DOHH2 (cell line): ENCODE results near the gene GFY.

Experiments used
- EZH2phosphoT487 ChIP-seq: fragments of 200-600 bp; sonication (generic); IDR thresholded peaks from 2 replicates; pipeline ENCODE4 v1.6.1; 2017; ENCODE audit warnings: borderline replicate concordance, mild to moderate bottlenecking, antibody characterized with exemption, low read length, moderate library complexity, mixed read lengths
- TF ChIP-seq, protein P1 (sequence below): fragments of 200-600 bp; sonication (generic); IDR thresholded peaks from one replicate; pipeline ENCODE4 v1.5.1; 2014; ENCODE audit warnings: antibody characterized with exemption, mild to moderate bottlenecking, low read depth, low read length; ENCODE audit not compliant: poor library complexity, severe bottlenecking

DNA sequence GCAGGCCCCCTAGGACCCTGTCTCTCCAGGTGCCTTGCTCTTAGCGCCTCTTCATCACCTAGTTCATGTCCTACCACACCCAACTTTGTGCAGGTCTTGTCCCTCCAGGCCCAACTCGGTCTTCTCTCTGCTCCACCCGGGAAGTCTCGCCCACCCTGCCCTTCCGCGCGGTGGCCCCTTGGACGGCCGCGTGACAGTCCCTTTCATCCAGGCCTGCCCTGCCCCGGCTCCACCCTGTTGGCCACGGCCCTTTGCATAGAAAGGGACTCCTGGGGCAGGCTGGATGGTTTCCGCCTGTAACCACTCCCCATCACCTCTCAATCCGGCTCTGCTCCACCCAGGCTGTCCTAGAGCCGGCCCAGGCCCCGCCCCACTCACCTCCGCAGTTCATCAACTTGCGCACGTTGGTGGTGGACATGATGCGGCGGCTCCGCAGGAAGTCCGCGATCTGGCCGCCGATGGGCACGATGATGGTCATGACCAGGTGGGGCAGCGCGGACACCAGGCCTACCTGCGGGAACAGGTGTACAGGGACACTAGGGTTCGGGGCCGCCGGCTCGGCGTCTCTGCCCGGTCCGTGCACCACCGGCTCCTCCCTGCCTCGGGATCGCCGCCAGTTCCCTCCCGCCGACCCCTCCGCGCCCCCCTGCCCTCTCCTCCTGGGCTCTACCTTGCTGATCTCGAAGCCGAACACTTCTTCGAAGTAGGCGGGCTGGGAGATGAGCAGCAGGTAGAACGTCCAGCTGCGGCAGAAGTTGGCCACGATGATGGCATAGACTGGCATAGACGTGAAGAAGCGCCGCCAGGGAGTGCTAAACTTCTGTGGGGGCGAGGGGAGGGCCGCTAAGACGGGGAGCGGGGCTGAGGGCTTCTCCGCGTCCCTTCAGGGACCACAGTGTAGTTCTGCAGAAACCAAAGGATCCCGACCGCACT lies 7.2 kb downstream of the GFY start:
- TF ChIP-seq, protein P1, sequence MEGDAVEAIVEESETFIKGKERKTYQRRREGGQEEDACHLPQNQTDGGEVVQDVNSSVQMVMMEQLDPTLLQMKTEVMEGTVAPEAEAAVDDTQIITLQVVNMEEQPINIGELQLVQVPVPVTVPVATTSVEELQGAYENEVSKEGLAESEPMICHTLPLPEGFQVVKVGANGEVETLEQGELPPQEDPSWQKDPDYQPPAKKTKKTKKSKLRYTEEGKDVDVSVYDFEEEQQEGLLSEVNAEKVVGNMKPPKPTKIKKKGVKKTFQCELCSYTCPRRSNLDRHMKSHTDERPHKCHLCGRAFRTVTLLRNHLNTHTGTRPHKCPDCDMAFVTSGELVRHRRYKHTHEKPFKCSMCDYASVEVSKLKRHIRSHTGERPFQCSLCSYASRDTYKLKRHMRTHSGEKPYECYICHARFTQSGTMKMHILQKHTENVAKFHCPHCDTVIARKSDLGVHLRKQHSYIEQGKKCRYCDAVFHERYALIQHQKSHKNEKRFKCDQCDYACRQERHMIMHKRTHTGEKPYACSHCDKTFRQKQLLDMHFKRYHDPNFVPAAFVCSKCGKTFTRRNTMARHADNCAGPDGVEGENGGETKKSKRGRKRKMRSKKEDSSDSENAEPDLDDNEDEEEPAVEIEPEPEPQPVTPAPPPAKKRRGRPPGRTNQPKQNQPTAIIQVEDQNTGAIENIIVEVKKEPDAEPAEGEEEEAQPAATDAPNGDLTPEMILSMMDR: no peak
- TF ChIP-seq EZH2phosphoT487: no peak
